ENCODE results near the gene CARHSP1.
"Not testable (repeated sequence)": the region's sequence is repeated elsewhere in the genome, so short reads cannot be mapped to it uniquely, and the experiment has no call there.

CARHSP1 gene

DNA sequence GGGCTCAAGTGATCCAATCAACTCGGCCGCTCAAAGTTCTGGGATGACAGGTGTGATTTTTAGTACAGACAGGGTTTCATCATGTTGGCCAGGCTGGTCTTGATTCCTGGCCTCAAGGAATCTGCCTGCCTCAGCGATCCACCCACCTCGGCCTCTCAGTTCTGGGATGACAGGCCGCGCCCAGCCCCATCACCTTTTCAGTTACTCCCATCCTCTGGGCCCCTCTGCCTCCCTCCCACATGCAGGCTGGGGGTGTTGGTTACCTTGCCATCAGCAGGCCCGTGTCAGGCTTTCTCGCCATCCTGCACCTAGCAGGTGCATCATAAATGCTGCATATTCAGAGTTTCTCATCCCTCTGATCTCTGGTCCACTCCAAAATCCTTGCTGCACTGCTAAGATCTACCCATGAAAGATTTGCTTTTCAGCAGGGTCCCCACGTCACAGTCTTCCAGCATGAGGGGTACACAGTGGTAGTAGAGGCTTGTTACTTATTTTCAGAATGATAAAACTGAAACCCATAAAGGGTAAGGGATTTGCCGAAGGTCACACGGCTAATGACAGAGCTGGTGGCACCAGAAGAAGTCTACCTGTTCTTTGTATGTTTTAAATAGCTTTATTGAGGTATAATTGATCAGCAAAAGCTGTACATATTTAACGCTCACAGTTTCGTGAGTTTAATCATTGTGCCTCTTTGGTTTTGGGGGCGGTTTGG, 54.6 kb downstream of the CARHSP1 start:
- Histone ChIP-seq H3K27me3 (ENCODE audit: control insufficient read depth in 5 of 5, insufficient read depth in 4 of 5, low read length in 5 of 5) (no peaks in the 10 kb centered on the region), H3K36me3 (ENCODE audit: control insufficient read depth in 5 of 5, insufficient read depth in 5 of 5, low read length in 5 of 5) (peaks cover 29 to 78% (median 67%) of the 10 kb centered on the region in 5 donors), H3K27ac (ENCODE audit: low read depth, low read length) (no peak overlapping the region), H3K9me3 (ENCODE audit: control insufficient read depth in 5 of 5, low read length in 5 of 5) (no peaks in the 10 kb centered on the region), H3K4me1 (ENCODE audit: control insufficient read depth in 5 of 5, insufficient read depth in 5 of 5, low read length in 5 of 5) (peaks cover 0 to 9% (median 0%) of the 10 kb centered on the region in 5 donors), H3K9ac (ENCODE audit: low read length in 5 of 5) (no peak overlapping the region), H3K4me3 (ENCODE audit: low read depth in 1 of 5, low read length in 5 of 5) (no peak overlapping the region)

DNA sequence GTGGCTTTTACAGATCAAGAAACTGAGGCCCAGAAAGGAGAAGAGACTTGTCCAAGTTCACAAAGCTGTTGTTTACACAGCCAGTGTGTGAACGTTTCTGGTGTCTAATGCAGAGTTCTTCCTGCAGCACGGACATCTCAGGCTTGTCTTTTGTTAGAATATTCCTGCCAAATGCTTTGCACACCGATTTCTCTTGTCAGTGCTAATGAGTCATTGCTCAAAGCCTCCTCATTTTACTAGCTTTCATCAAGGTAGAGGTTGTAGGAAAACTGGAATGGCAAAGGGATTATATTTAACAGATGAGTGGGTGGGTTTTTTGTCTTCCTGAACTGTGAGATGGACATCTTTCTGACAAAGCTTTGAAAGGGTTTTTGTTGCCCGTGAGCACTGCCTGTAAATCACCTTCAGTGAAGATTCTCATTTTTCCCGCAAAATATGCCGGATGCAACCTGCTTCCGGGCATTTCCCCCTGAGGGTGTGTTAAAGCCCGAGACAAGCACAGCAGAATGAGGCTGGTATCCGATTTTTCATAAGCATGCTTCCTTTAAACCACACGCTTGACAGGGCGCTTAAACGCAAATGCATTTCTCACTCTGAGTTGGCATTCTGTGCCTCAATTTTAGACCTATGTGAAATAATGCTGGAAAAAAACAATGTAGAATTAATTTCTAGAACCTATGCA, 56.5 kb downstream of the CARHSP1 start:
- Histone ChIP-seq H3K4me1 (ENCODE audit: control insufficient read depth in 5 of 5, insufficient read depth in 5 of 5, low read length in 5 of 5) (peaks cover 2 to 14% (median 8%) of the 10 kb centered on the region in 5 donors), H3K36me3 (ENCODE audit: control insufficient read depth in 5 of 5, insufficient read depth in 5 of 5, low read length in 5 of 5) (peaks cover 29 to 86% (median 73%) of the 10 kb centered on the region in 5 donors), H3K9me3 (ENCODE audit: control insufficient read depth in 5 of 5, low read length in 5 of 5) (no peaks in the 10 kb centered on the region), H3K4me3 (ENCODE audit: low read depth in 1 of 5, low read length in 5 of 5) (no peak overlapping the region), H3K9ac (ENCODE audit: low read length in 5 of 5) (no peak overlapping the region), H3K27ac (ENCODE audit: low read depth, low read length) (no peak overlapping the region), H3K27me3 (ENCODE audit: control insufficient read depth in 5 of 5, insufficient read depth in 4 of 5, low read length in 5 of 5) (no peaks in the 10 kb centered on the region)

DNA sequence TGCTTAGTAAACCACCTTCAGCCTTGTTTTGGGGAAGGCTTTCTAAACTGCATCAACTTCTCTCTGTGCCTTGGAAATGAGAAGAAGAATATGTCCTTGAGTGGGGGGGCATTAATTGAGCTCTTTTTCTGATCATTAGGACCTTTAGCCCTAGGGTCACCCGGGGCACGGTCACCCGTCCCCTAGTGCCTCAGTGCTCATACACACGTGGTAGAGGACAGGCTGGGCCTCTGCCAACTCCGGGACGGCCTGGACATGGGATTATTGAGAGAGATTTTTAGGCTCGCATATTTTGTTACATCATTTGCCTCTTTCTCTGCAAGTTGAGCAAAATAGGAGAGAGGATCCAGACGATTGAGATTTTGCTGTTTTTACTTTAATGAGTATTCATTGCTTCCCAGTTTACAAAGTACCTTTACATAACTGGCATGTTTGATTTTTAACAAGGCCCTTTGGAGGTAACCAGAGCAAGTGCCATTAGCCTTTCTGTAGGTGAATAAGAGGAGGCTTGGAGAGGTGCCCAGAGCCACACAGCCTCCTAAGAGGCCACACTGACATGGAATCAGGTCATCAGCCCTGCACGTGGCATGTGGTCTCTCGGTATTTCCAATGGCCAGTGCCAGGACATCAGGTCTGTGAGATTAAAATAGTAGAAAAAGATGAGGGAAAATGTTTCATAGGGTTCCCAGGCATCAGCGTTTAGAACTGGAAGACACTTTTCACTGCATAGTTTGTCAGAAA, 60.0 kb downstream of the CARHSP1 start:
- H3K27me3 ChIP-seq (ENCODE audit: control insufficient read depth in 5 of 5, insufficient read depth in 4 of 5, low read length in 5 of 5) = no peaks in the 10 kb centered on the region
- peak overlapping the region; percentile 22 for H3K27ac ChIP-seq (ENCODE audit: low read depth, low read length)
- peaks cover 2 to 14% (median 5%) of the 10 kb centered on the region in 5 donors for H3K4me1 ChIP-seq (ENCODE audit: control insufficient read depth in 5 of 5, insufficient read depth in 5 of 5, low read length in 5 of 5)
- H3K4me3 ChIP-seq (ENCODE audit: low read depth in 1 of 5, low read length in 5 of 5) = no peak overlapping the region
- H3K36me3 ChIP-seq (ENCODE audit: control insufficient read depth in 5 of 5, insufficient read depth in 5 of 5, low read length in 5 of 5) = peaks cover 24 to 96% (median 70%) of the 10 kb centered on the region in 5 donors
- H3K9ac ChIP-seq (ENCODE audit: low read length in 5 of 5) = peak overlapping the region in 1 of 5 donors; percentile 4
- no peaks in the 10 kb centered on the region for H3K9me3 ChIP-seq (ENCODE audit: control insufficient read depth in 5 of 5, low read length in 5 of 5)

DNA sequence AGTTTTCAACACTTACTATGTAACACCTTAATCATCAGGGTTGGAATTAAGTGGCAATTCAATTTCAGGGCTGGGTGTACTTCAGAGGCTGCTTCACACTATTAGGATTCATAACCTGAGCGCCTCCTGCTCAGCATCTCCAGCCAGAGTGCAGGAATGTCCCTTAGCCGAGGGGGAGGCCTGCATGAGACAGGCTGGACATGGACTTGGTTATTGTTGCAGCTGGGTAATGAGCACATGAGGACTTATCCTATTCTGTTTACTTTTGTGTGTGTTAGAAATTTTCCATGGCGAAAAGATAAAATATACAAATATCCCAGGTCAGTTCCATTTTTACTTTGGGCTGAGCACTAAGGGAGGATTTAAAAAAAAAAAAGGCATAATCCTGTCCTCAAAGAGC, 60.8 kb downstream of the CARHSP1 start:
- H3K9me3 ChIP-seq (ENCODE audit: control insufficient read depth in 5 of 5, low read length in 5 of 5) = no peaks in the 10 kb centered on the region
- H3K27me3 ChIP-seq (ENCODE audit: control insufficient read depth in 5 of 5, insufficient read depth in 4 of 5, low read length in 5 of 5) = no peaks in the 10 kb centered on the region
- no peak overlapping the region for H3K9ac ChIP-seq (ENCODE audit: low read length in 5 of 5)
- peaks cover 29 to 93% (median 67%) of the 10 kb centered on the region in 5 donors for H3K36me3 ChIP-seq (ENCODE audit: control insufficient read depth in 5 of 5, insufficient read depth in 5 of 5, low read length in 5 of 5)
- peak overlapping the region; percentile 22 for H3K27ac ChIP-seq (ENCODE audit: low read depth, low read length)
- H3K4me1 ChIP-seq (ENCODE audit: control insufficient read depth in 5 of 5, insufficient read depth in 5 of 5, low read length in 5 of 5) = peaks cover 2 to 14% (median 5%) of the 10 kb centered on the region in 5 donors
- H3K4me3 ChIP-seq (ENCODE audit: low read depth in 1 of 5, low read length in 5 of 5) = no peak overlapping the region

DNA sequence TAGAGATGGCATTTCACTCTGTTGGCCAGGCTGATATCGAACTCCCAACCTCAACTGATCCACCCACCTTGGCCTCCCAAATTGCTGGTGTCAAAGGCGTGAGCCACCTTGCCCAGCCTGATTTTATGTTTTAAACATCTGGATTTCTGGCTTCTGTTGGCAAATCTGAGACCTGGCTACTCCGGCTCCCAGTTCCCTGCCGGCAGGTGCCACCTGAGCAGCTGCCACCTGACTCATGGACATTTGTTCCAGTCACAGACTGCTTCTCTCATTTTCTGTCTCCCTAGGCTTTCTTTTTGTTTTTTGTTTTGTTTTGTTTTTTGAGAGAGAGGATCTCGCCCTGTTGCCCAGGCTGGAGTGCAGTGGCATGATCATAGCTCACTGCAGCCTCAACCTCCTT, 61.6 kb downstream of the CARHSP1 start:
- no peak overlapping the region for H3K9ac ChIP-seq (ENCODE audit: low read length in 5 of 5)
- no peak overlapping the region for H3K4me3 ChIP-seq (ENCODE audit: low read depth in 1 of 5, low read length in 5 of 5)
- H3K4me1 ChIP-seq (ENCODE audit: control insufficient read depth in 5 of 5, insufficient read depth in 5 of 5, low read length in 5 of 5) = peaks cover 2 to 14% (median 5%) of the 10 kb centered on the region in 5 donors
- no peak overlapping the region for H3K27ac ChIP-seq (ENCODE audit: low read depth, low read length)
- no peaks in the 10 kb centered on the region for H3K27me3 ChIP-seq (ENCODE audit: control insufficient read depth in 5 of 5, insufficient read depth in 4 of 5, low read length in 5 of 5)
- no peaks in the 10 kb centered on the region for H3K9me3 ChIP-seq (ENCODE audit: control insufficient read depth in 5 of 5, low read length in 5 of 5)
- peaks cover 31 to 93% (median 67%) of the 10 kb centered on the region in 5 donors for H3K36me3 ChIP-seq (ENCODE audit: control insufficient read depth in 5 of 5, insufficient read depth in 5 of 5, low read length in 5 of 5)

DNA sequence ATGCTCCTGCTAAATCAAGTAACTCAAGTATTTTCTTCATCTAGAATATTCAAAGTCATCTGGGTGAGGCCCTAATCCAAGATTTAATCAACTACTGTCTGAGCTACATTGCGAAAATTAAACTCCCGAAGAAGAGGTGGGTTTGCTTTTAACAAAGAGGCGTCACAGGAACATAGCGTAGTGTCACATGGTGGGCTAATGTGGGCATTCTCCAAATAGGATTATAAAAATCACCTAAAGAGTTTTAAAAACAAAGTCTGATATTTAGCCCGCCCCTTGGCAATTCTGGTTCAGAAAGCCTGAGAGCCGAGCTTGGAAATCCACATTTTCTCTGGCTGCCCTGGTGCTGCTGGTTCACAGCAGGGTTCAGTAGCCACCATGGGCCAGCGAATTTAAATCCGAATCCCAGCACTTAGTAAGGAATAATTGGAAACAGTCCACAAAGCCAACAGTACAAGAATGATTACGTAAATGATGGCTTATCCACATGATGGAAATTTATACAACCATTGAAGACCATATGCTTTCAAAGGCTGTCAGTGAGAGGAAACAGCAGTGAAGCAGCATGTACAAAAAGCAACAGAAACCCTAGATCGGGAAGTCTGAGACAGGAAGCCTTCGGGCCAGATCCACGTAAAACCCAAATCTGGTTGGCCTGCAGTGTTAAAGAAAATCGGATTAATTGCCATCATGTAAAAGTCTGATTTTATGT, 62.4 kb downstream of the CARHSP1 start:
- Histone ChIP-seq H3K27me3 (ENCODE audit: control insufficient read depth in 5 of 5, insufficient read depth in 4 of 5, low read length in 5 of 5) (no peaks in the 10 kb centered on the region), H3K27ac (ENCODE audit: low read depth, low read length) (no peak overlapping the region), H3K4me3 (ENCODE audit: low read depth in 1 of 5, low read length in 5 of 5) (no peak overlapping the region)

DNA sequence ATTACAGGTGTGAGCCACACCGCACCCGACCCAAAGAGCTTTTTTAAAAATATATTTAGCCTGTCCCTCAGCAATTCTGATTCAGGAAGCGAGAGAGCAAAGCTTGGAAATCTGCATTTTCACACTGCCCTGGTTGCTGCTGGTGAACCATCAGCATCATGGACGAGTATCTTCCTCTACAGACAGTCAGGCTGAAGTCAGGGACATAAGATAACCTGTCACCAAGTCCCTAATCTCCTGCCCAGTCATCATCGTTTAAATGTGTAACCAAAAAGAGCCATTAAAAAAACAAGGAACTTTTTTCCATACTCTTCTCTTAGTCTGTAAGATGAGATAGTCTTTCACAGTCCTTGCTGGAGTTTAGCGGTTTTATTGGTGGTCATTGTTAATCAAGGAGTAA, 64.5 kb downstream of the CARHSP1 start:
- Histone ChIP-seq H3K9ac (ENCODE audit: low read length in 5 of 5) (no peak overlapping the region), H3K27ac (ENCODE audit: low read depth, low read length) (no peak overlapping the region), H3K36me3 (ENCODE audit: control insufficient read depth in 5 of 5, insufficient read depth in 5 of 5, low read length in 5 of 5) (peaks cover 23 to 72% (median 57%) of the 10 kb centered on the region in 5 donors), H3K9me3 (ENCODE audit: control insufficient read depth in 5 of 5, low read length in 5 of 5) (no peaks in the 10 kb centered on the region), H3K4me1 (ENCODE audit: control insufficient read depth in 5 of 5, insufficient read depth in 5 of 5, low read length in 5 of 5) (peaks cover 2 to 19% (median 12%) of the 10 kb centered on the region in 5 donors), H3K4me3 (ENCODE audit: low read depth in 1 of 5, low read length in 5 of 5) (no peak overlapping the region), H3K27me3 (ENCODE audit: control insufficient read depth in 5 of 5, insufficient read depth in 4 of 5, low read length in 5 of 5) (no peaks in the 10 kb centered on the region)

More for the DNA sequence above, 62.4 kb downstream of the CARHSP1 start:
- Histone ChIP-seq H3K9me3 (ENCODE audit: control insufficient read depth in 5 of 5, low read length in 5 of 5) (no peaks in the 10 kb centered on the region), H3K4me1 (ENCODE audit: control insufficient read depth in 5 of 5, insufficient read depth in 5 of 5, low read length in 5 of 5) (peaks cover 2 to 14% (median 5%) of the 10 kb centered on the region in 5 donors), H3K36me3 (ENCODE audit: control insufficient read depth in 5 of 5, insufficient read depth in 5 of 5, low read length in 5 of 5) (peaks cover 28 to 92% (median 66%) of the 10 kb centered on the region in 5 donors), H3K9ac (ENCODE audit: low read length in 5 of 5) (no peak overlapping the region)

DNA sequence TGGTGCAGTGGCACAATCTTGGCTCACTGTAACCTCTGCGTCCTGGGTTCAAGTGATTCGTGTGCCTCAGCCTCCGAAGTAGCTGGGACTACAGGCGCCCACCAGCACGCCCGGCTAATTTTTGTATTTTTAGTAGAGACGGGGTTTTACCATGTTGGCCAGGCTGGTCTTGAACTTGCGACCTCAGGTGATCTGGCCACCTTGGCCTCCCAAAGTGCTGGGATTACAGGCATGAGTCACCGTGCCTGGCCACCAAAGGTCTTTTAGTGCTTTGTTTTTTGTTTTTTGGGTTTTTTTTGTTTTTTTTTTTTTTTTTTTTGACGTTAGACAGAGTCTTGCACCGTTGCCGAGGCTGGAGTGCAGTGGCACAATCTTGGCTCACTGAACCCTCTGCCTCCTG, 65.1 kb downstream of the CARHSP1 start:
- not testable (repeated sequence) for H3K27ac ChIP-seq (ENCODE audit: low read depth, low read length); H3K4me3 ChIP-seq (ENCODE audit: low read depth in 1 of 5, low read length in 5 of 5); H3K9me3 ChIP-seq (ENCODE audit: control insufficient read depth in 5 of 5, low read length in 5 of 5); H3K9ac ChIP-seq (ENCODE audit: low read length in 5 of 5); H3K27me3 ChIP-seq (ENCODE audit: control insufficient read depth in 5 of 5, insufficient read depth in 4 of 5, low read length in 5 of 5)
- Histone ChIP-seq H3K4me1 (ENCODE audit: control insufficient read depth in 5 of 5, insufficient read depth in 5 of 5, low read length in 5 of 5) (peaks cover 3 to 19% (median 14%) of the 10 kb centered on the region in 5 donors), H3K36me3 (ENCODE audit: control insufficient read depth in 5 of 5, insufficient read depth in 5 of 5, low read length in 5 of 5) (peaks cover 23 to 66% (median 54%) of the 10 kb centered on the region in 5 donors)
